ENCODE measurements around the gene ING4. TPM values are rescaled to one million over a fixed set of nuclear protein-coding genes. Genes with fewer than 3 reads are reported as not detected.
A peak's percentile ranks its signal among the peaks of the same experiment; 100 is the strongest.

The ING4 gene
- total and polyA plus RNA-seq, 2 of the 13 experiments (the other 11 are each of a cell fraction or from before 2014, with no cell fraction given) = 14.4 to 32.4 TPM

DNA sequence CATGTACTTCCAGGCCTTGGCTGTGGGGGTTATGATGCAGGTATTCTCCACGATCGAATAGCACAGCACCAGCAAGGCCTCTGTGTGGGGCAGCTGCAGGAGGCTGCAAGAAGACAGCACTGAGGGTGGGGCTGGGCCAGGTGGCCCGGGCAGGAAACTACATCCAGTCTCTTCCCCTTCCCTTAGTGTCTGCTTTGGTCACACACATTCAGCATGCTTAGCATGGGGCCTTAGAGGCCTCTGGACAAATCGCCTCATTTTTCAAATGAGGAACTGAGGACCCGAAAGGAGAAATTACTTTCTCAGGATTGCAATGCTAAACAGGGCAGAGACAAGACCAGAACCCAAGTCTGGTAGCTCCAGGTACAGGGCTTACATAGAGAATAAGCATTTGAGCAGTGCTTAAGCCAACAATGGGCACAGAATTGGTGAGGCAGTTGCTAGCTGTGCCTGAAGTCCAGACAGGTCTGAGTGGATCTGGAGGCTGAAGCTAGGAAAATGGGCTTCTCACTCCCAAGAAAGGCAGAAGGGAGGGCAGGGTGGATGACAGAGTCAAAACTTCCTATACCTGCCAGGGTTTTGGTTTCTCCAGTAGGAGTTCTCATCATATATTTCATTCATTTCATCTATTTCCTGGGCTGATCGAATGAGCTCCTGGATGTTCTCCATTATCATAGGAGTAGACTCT is 19.2 kb downstream of the ING4 start:
- ChIA-PET CTCF (ENCODE audit: low intra/inter-chr PET ratio, low total read pairs) (no interaction called here), POLR2A (interaction anchor here (1.2 to 2.7 kb wide), 3 partner anchors 8 to 45 kb away, joined by 3 to 13 read pairs (median 4); partner anchors contain the start of genes LPAR5 and ZNF384)
- in situ Hi-C loops (cut with HindIII; ENCODE audit: extremely low pct_ligation_motif_present, low pct_unique_long_range_greater_than_20kb) (no loop called here), intact Hi-C loops (cut with micrococcal nuclease; ENCODE audit: unreplicated experiment) (no loop called here)
- DNase-seq (ENCODE audit: low spot score) (no peak), FAIRE-seq (no peak), ATAC-seq (no peak)
- WGBS (ENCODE audit: low lambda C conversion rate) = 17% methylated on average over 6 of the region's 6 CpGs
- peaks cover 2 to 24% of the 10 kb centered on the region in 2 experiments; a peak in 4 of 5 replicates for H3K27me3 ChIP-seq (ENCODE audit: control insufficient read depth in 1 of 2, insufficient read depth in 2 of 2, low read length in 2 of 2)
- H3K4me3 ChIP-seq (replicated peaks in 1 of 3; ENCODE audit: insufficient read depth in 1 of 3, low read depth in 2 of 3, low read length in 3 of 3) = peak overlapping the region; percentile 38 to 59 (median 40); a peak in 5 of 6 replicates
- H4K20me1 ChIP-seq (ENCODE audit: insufficient read depth, low read length) = no peaks in the 10 kb centered on the region
- H3K4me1 ChIP-seq (ENCODE audit: insufficient read depth, low read length) = peaks cover 31% of the 10 kb centered on the region
- no peak for TF ChIP-seq ZNF3 (CRISPR knock-in tag; IDR thresholded peaks at IDR 0.05)
- peak; percentile 90; the same call in 1 of the 2 replicates for TF ChIP-seq ZNF274 (CRISPR knock-in tag; IDR thresholded peaks at IDR 0.05)
- 0 out of 2 replicates have a peak, but pooled peaks have one; percentile 57 for TF ChIP-seq ZNF329 (CRISPR knock-in tag; IDR thresholded peaks at IDR 0.05; ENCODE audit: low read depth)
- no TSS peak for BruUV-seq (replicated peaks)
- no peaks in the 10 kb centered on the region for H3K79me2 ChIP-seq (ENCODE audit: insufficient read depth, low read length)
- H3K4me2 ChIP-seq (ENCODE audit: low read depth, low read length) = peak overlapping the region; percentile 71
- peak overlapping the region; percentile 59 for H2AFZ ChIP-seq (ENCODE audit: low read length)
- H3K9me3 ChIP-seq (ENCODE audit: low read length) = no peaks in the 10 kb centered on the region
- peak overlapping the region; percentile 38; the same call in 1 of the 2 replicates for H3K9ac ChIP-seq (ENCODE audit: insufficient read depth, low read depth, low read length)
- no peaks in the 10 kb centered on the region for H3K36me3 ChIP-seq (replicated peaks in 1 of 2; ENCODE audit: control insufficient read depth in 1 of 2, insufficient read depth in 2 of 2, low read length in 2 of 2)
- H3K27ac ChIP-seq (ENCODE audit: extremely low read length, insufficient read depth, low read length) = no peak overlapping the region

DNA sequence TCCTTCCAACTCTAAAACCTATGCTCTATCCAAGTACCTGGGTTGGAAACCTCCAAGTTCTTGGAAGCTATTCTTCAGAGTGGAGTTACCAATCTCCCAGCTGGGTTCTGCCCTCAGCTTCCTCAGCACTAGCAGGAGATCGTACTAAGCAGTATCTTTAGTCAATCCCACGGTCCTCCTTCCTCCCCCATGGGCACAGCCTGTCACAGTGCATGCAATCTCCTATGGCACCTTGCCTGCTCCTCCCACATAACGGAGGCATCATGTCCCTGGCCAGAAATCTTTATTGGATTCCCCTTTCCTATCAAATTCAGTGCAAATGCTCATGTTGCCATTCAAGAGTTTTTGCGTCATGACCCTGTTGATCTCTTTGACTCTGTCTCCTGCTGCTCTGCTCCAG is 21.8 kb downstream of the ING4 start:
- Histone ChIP-seq H3K4me1 (ENCODE audit: insufficient read depth, low read length) (peaks cover 35% of the 10 kb centered on the region), H3K27ac (ENCODE audit: extremely low read length, insufficient read depth, low read length) (no peak overlapping the region), H3K79me2 (ENCODE audit: insufficient read depth, low read length) (no peaks in the 10 kb centered on the region), H3K27me3 (ENCODE audit: control insufficient read depth in 1 of 2, insufficient read depth in 2 of 2, low read length in 2 of 2) (peaks cover 8 to 37% of the 10 kb centered on the region in 2 experiments), H3K4me2 (ENCODE audit: low read depth, low read length) (no peak overlapping the region), H3K36me3 (replicated peaks in 1 of 2; ENCODE audit: control insufficient read depth in 1 of 2, insufficient read depth in 2 of 2, low read length in 2 of 2) (no peaks in the 10 kb centered on the region), H3K9me3 (ENCODE audit: low read length) (no peaks in the 10 kb centered on the region), H2AFZ (ENCODE audit: low read length) (no peak overlapping the region), H3K9ac (ENCODE audit: insufficient read depth, low read depth, low read length) (no peak overlapping the region), H4K20me1 (ENCODE audit: insufficient read depth, low read length) (no peaks in the 10 kb centered on the region), H3K4me3 (replicated peaks in 1 of 3; ENCODE audit: insufficient read depth in 1 of 3, low read depth in 2 of 3, low read length in 3 of 3) (no peak overlapping the region)
- DNase-seq (ENCODE audit: low spot score) (no peak), FAIRE-seq (no peak), ATAC-seq (no peak)
- 23% methylated on average over 4 of the region's 4 CpGs for WGBS (ENCODE audit: low lambda C conversion rate)
- in situ Hi-C loops (cut with HindIII; ENCODE audit: extremely low pct_ligation_motif_present, low pct_unique_long_range_greater_than_20kb) = no loop called here
- ChIA-PET POLR2A (no interaction called here), CTCF (ENCODE audit: low intra/inter-chr PET ratio, low total read pairs) (no interaction called here)
- BruUV-seq (replicated peaks) = no TSS peak
- intact Hi-C loops (cut with micrococcal nuclease; ENCODE audit: unreplicated experiment) = no loop called here
- TF ChIP-seq MXI1 (IDR thresholded peaks at IDR 0.05; ENCODE audit: borderline replicate concordance, low read depth, low read length) (no peak), PAX8 (CRISPR knock-in tag; IDR thresholded peaks at IDR 0.05; ENCODE audit: borderline replicate concordance) (no peak), HOXD1 (CRISPR knock-in tag; IDR thresholded peaks at IDR 0.05) (no peak), THAP11 (CRISPR knock-in tag; IDR thresholded peaks at IDR 0.05) (no peak), ARNTL (CRISPR knock-in tag; IDR thresholded peaks at IDR 0.05) (no peak), ZNF558 (CRISPR knock-in tag; IDR thresholded peaks at IDR 0.05; ENCODE audit: borderline replicate concordance) (no peak), ZSCAN20 (CRISPR knock-in tag; IDR thresholded peaks at IDR 0.05; ENCODE audit: borderline replicate concordance) (no peak), ETV6 (CRISPR knock-in tag; conservative IDR thresholded peaks at IDR 0.05) (no peak)
- TF ChIP-seq, protein P1, sequence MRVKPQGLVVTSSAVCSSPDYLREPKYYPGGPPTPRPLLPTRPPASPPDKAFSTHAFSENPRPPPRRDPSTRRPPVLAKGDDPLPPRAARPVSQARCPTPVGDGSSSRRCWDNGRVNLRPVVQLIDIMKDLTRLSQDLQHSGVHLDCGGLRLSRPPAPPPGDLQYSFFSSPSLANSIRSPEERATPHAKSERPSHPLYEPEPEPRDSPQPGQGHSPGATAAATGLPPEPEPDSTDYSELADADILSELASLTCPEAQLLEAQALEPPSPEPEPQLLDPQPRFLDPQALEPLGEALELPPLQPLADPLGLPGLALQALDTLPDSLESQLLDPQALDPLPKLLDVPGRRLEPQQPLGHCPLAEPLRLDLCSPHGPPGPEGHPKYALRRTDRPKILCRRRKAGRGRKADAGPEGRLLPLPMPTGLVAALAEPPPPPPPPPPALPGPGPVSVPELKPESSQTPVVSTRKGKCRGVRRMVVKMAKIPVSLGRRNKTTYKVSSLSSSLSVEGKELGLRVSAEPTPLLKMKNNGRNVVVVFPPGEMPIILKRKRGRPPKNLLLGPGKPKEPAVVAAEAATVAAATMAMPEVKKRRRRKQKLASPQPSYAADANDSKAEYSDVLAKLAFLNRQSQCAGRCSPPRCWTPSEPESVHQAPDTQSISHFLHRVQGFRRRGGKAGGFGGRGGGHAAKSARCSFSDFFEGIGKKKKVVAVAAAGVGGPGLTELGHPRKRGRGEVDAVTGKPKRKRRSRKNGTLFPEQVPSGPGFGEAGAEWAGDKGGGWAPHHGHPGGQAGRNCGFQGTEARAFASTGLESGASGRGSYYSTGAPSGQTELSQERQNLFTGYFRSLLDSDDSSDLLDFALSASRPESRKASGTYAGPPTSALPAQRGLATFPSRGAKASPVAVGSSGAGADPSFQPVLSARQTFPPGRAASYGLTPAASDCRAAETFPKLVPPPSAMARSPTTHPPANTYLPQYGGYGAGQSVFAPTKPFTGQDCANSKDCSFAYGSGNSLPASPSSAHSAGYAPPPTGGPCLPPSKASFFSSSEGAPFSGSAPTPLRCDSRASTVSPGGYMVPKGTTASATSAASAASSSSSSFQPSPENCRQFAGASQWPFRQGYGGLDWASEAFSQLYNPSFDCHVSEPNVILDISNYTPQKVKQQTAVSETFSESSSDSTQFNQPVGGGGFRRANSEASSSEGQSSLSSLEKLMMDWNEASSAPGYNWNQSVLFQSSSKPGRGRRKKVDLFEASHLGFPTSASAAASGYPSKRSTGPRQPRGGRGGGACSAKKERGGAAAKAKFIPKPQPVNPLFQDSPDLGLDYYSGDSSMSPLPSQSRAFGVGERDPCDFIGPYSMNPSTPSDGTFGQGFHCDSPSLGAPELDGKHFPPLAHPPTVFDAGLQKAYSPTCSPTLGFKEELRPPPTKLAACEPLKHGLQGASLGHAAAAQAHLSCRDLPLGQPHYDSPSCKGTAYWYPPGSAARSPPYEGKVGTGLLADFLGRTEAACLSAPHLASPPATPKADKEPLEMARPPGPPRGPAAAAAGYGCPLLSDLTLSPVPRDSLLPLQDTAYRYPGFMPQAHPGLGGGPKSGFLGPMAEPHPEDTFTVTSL (CRISPR knock-in tag; IDR thresholded peaks at IDR 0.05; ENCODE audit: borderline replicate concordance) = no peak
- TF ChIP-seq, protein P2, sequence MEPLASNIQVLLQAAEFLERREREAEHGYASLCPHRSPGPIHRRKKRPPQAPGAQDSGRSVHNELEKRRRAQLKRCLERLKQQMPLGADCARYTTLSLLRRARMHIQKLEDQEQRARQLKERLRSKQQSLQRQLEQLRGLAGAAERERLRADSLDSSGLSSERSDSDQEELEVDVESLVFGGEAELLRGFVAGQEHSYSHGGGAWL (CRISPR knock-in tag; IDR thresholded peaks at IDR 0.05) = no peak
